GM12878 (cell line): ENCODE data around the gene NTN3. TPM values are rescaled to one million over a fixed set of nuclear protein-coding genes. Genes with fewer than 3 reads are reported as not detected.

Source experiments
- ATAC-seq: fragments of 200-7000 bp; cut with Tn5 transposase; 3 replicates; pipeline ENCODE4 v1.9.1; 2020; ENCODE audit warnings: mild to moderate bottlenecking, moderate library complexity
- BruUV-seq: library from RNA; stranded (reverse); fragments of 400-500 nt; replicated peaks from 2 replicates; lab custom pipeline; 2021; lab: Mats Ljungman, UMichigan
- CTCF ChIA-PET: fragments of 300-600 bp; sonication (Branson Sonifier 250); formaldehyde crosslinking; extraction: SDS; loops from one replicate; lab custom pipeline; 2021; ENCODE audit warnings: inconsistent platforms; lab: Yijun Ruan, JAX
- POLR2A ChIA-PET: fragments of 350-600 bp; formaldehyde crosslinking; extraction: SDS; loops from one replicate; lab custom pipeline; 2021; ENCODE audit warnings: inconsistent platforms; lab: Charles Lee
- RAD21 ChIA-PET: fragments of 300-600 bp; sonication (Branson Sonifier 250); formaldehyde crosslinking; loops from one replicate; lab custom pipeline; 2023; ENCODE audit warnings: antibody characterized with exemption; ENCODE audit not compliant: unreplicated experiment; lab: Charles Lee
- SMC1A ChIA-PET: fragments of 300-600 bp; sonication (Branson Sonifier 250); formaldehyde crosslinking; loops from one replicate; lab custom pipeline; 2023; ENCODE audit not compliant: unreplicated experiment, uncharacterized antibody; lab: Charles Lee
- DNase-seq: peaks from one replicate; pipeline ENCODE4 v3.0.0-alpha.2; 2011; ENCODE audit warnings: low read depth, low spot score
- FAIRE-seq: peaks from 3 replicates; lab custom pipeline; 2011; peaks lifted over from hg19 to GRCh38; lab: Jason Lieb, UNC
- H2AFZ ChIP-seq: 2 replicates; pipeline ENCODE4 v1.6.0; 2011; ENCODE audit warnings: low read depth, low read length, control low read depth; ENCODE audit not compliant: control insufficient read depth
- H3K27ac ChIP-seq: 2 replicates; pipeline ENCODE4 v1.5.1; 2011; ENCODE audit warnings: control low read depth; ENCODE audit not compliant: control insufficient read depth, insufficient read depth
- H3K27me3 ChIP-seq, 2 experiments: replicated peaks in 1 of 2; 2 replicates each; pipeline versions ENCODE4 v1.6.0 to v1.6.1; 2011; ENCODE audit warnings: low read length in 1 of 2; ENCODE audit not compliant: control insufficient read depth in 2 of 2, insufficient read depth in 2 of 2
- H3K36me3 ChIP-seq, 2 experiments: 2 replicates each; pipeline ENCODE4 v1.5.1; 2011; ENCODE audit warnings: low read length in 1 of 2; ENCODE audit not compliant: control insufficient read depth in 2 of 2, insufficient read depth in 2 of 2
- H3K4me1 ChIP-seq: 2 replicates; pipeline ENCODE4 v1.6.1; 2011; ENCODE audit warnings: mild to moderate bottlenecking, low read length, moderate library complexity, mixed read lengths; ENCODE audit not compliant: control insufficient read depth, insufficient read depth
- H3K4me2 ChIP-seq: 2 replicates; pipeline ENCODE4 v1.6.0; 2011; ENCODE audit warnings: control low read depth; ENCODE audit not compliant: control insufficient read depth, insufficient read depth
- H3K4me3 ChIP-seq: fragments of 200-600 bp; sonication (generic); 2 replicates; pipeline ENCODE4 v1.5.1; 2016
- H3K79me2 ChIP-seq: 2 replicates; pipeline ENCODE4 v1.6.0; 2011; ENCODE audit warnings: low read length; ENCODE audit not compliant: control insufficient read depth, insufficient read depth
- H3K9ac ChIP-seq: 2 replicates; pipeline ENCODE4 v1.8.0; 2011; ENCODE audit warnings: low read length, control low read depth, mixed read lengths; ENCODE audit not compliant: control insufficient read depth, insufficient read depth
- H3K9me3 ChIP-seq: replicated peaks from 3 replicates; pipeline ENCODE4 v1.5.1; 2011; ENCODE audit warnings: mild to moderate bottlenecking, low read length; ENCODE audit not compliant: control insufficient read depth, insufficient read depth
- H4K20me1 ChIP-seq: 2 replicates; pipeline ENCODE4 v1.6.0; 2011; ENCODE audit not compliant: control insufficient read depth, insufficient read depth
- REST ChIP-seq: IDR thresholded peaks from 2 replicates; pipeline ENCODE4 v1.6.1; 2012; ENCODE audit warnings: mild to moderate bottlenecking, low read depth, low read length
- RUNX3 ChIP-seq: IDR thresholded peaks from 2 replicates; pipeline ENCODE4 v1.6.1; 2012; ENCODE audit warnings: low read length, inconsistent platforms
- YBX1 ChIP-seq: fragments of 450-650 bp; IDR thresholded peaks from 2 replicates; pipeline ENCODE4 v1.6.1; 2016; ENCODE audit warnings: antibody characterized with exemption
- ZSCAN29 ChIP-seq: fragments of 450-650 bp; IDR thresholded peaks from 2 replicates; pipeline ENCODE4 v1.6.1; 2017; ENCODE audit warnings: mild to moderate bottlenecking, moderate library complexity
- WGBS: methylation state at CpG from one replicate; pipeline ENCODE4 v1.1.6; 2016; ENCODE audit warnings: low lambda C conversion rate; ENCODE audit not compliant: insufficient replicate concordance, insufficient coverage; ENCODE audit errors: missing lambda C conversion rate; 5-methylcytosine and 5-hydroxymethylcytosine counted together
- in situ Hi-C: fragments of 300-500 bp; cut with MboI; formaldehyde crosslinking; loops from 9 replicates; pipeline ENCODE4 v1.14.3; 2018; ENCODE audit warnings: mixed read lengths
- intact Hi-C: fragments of 100-400 bp; cut with micrococcal nuclease; formaldehyde crosslinking; loops from one replicate; pipeline ENCODE4 v1.14.2; 2022; ENCODE audit not compliant: unreplicated experiment
- polyA plus RNA-seq, 11 experiments: library from polyadenylated mRNA; depleted of rRNA in 4 of 11; unstranded in 6 of 11; stranded (reverse) in 5 of 11; fragments of >200 nt; fragmentation: Nextera tagmentation in 4 of 11; fragmentation: Illumina TruSeq in 1 of 11; extraction: Ambion mirVana in 4 of 11; extraction: Trizol in 1 of 11; gene quantifications; 1 replicate in 1 of 11; 2 replicates in 10 of 11; pipeline versions ENCODE4 v1.2.1 to v1.2.3, GENCODE V29; 2011 to 2016; ENCODE audit warnings: inconsistent platforms in 2 of 11, missing spikeins in 2 of 11, low read depth in 1 of 11
- total RNA-seq, 4 experiments: library from RNA; depleted of rRNA in 3 of 4; stranded (reverse); fragments of >200 nt in 3 of 4; fragmentation: Illumina TruSeq in 1 of 4; extraction: Trizol in 1 of 4; gene quantifications; 2 replicates each; pipeline versions ENCODE4 v1.2.1 to v1.2.3, GENCODE V29; 2013 to 2021

Gene NTN3
- total and polyA plus RNA-seq, 10 of the 15 experiments (the other 5 are each of a cell fraction or from before 2014, with no cell fraction given): 0.04 TPM; not detected in 9

DNA sequence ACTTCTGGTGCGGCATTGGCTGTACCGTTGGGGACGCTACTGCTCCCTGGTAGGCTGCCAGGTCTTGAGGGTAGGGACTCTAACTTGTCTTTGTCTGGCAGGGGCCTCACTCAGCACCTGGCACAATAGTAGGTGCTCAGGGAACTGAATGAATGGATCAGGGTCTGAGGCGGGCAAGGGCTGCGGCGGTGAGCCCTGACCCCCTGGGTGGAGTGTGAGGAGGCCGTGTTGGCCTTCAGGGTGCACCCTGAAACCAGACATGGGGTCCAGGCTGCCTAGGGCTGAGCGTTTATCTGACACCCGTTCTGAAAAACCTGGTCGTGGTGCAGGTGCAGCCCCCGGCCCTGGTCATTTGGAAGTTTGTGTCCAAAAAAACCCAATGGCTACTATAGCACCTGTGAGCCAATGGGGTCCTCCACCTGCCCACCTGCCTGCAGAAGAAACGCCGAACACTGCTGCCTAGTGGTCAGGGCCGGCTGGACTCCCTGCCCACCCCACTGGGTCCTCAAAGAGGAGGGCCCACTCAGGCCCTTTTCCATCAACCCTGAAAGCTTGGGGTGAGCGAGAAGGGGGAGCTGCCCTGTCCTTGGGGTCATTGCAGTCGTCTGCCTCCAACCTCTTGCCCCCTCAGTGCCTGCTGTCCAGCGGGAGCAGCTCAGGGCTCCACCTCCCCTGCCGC lies 37.8 kb downstream of the NTN3 start:
- no peaks in the 10 kb centered on the region; a peak in 1 of 4 replicates for H3K36me3 ChIP-seq
- H2AFZ ChIP-seq: no peak overlapping the region
- TF ChIP-seq YBX1 (no peak), ZSCAN29 (no peak), REST (no peak), RUNX3 (no peak)
- H3K4me3 ChIP-seq: no peak overlapping the region
- in situ Hi-C loops: loop anchor here (5.0 kb wide), 1 partner anchor 77 kb away; no protein-coding TSS in a partner anchor
- no peak overlapping the region for H3K27ac ChIP-seq
- H3K4me1 ChIP-seq: peaks cover 38% of the 10 kb centered on the region
- no peak for ATAC-seq
- H3K79me2 ChIP-seq: peaks cover under 1% of the 10 kb centered on the region
- no peaks in the 10 kb centered on the region for H3K27me3 ChIP-seq
- ChIA-PET POLR2A (interaction anchor here (1.1 to 2.5 kb wide), 4 partner anchors 11 to 79 kb away, joined by 3 to 8 read pairs (median 4); partner anchors contain the start of genes AMDHD2 and TBC1D24), RAD21 (interaction anchor here (1.2 to 2.3 kb wide), 2 partner anchors 8 to 78 kb away, joined by 3 to 11 read pairs; no protein-coding TSS in a partner anchor), SMC1A (interaction anchor here (0.8 to 1.4 kb wide), 2 partner anchors 21 to 39 kb away, joined by 3 read pairs; no protein-coding TSS in a partner anchor), CTCF (interaction anchor here (0.6 to 2.5 kb wide), 5 partner anchors 36 to 359 kb away, joined by 3 to 7 read pairs (median 4); no protein-coding TSS in a partner anchor)
- H3K4me2 ChIP-seq: no peak overlapping the region
- no peak overlapping the region for H3K9ac ChIP-seq
- FAIRE-seq: no peak
- no TSS peak for BruUV-seq
- no peaks in the 10 kb centered on the region for H3K9me3 ChIP-seq
- WGBS: 82% methylated on average over 18 of the region's 18 CpGs
- intact Hi-C loops: loop anchor here (5.0 to 10.0 kb wide), 2 partner anchors 42 to 244 kb away; partner anchors contain the start of gene RNPS1
- no peaks in the 10 kb centered on the region for H4K20me1 ChIP-seq
- DNase-seq: no peak
